Neural cell (in vitro differentiated cells): ENCODE results near the gene STARD4. TPM values are rescaled to one million over a fixed set of nuclear protein-coding genes. Genes with fewer than 3 reads are reported as not detected.

Experiments
- H2AFZ ChIP-seq: fragments of 200-600, 300-800 bp; sonication (generic), shearing (Covaris generic); 2 replicates; pipeline ENCODE4 v1.6.0; 2014; ENCODE audit warnings: low read depth, mild to moderate bottlenecking, antibody characterized with exemption, low read length, moderate library complexity
- H3F3A ChIP-seq: fragments of 200-600 bp; shearing (Covaris generic); 2 replicates; pipeline ENCODE4 v1.6.1; 2016; ENCODE audit warnings: mild to moderate bottlenecking, moderate library complexity, mixed read lengths, antibody characterized with exemption, low read length; ENCODE audit not compliant: insufficient read depth, poor library complexity, severe bottlenecking
- H3K27ac ChIP-seq: fragments of 200-600, 300-800 bp; sonication (generic), shearing (Covaris generic); 2 replicates; pipeline ENCODE4 v1.5.1; 2014; ENCODE audit warnings: mild to moderate bottlenecking, low read length, moderate library complexity
- H3K27me3 ChIP-seq: fragments of 300-800, 200-600 bp; sonication (generic), shearing (Covaris generic); 2 replicates; pipeline ENCODE4 v1.6.0; 2014; ENCODE audit warnings: mild to moderate bottlenecking, low read depth, low read length, moderate library complexity; ENCODE audit not compliant: insufficient read depth
- H3K36me3 ChIP-seq: fragments of 300-800, 200-600 bp; sonication (generic), shearing (Covaris generic); 2 replicates; pipeline ENCODE4 v1.5.1; 2014; ENCODE audit warnings: mild to moderate bottlenecking, antibody characterized with exemption, low read length, moderate library complexity; ENCODE audit not compliant: insufficient read depth
- H3K4me2 ChIP-seq: fragments of 300-800, 200-600 bp; sonication (generic), shearing (Covaris generic); 2 replicates; pipeline ENCODE4 v1.6.0; 2014; ENCODE audit warnings: mild to moderate bottlenecking, low read length
- H3K4me3 ChIP-seq: fragments of 300-800, 200-600 bp; sonication (generic), shearing (Covaris generic); 2 replicates; pipeline ENCODE4 v1.5.1; 2014; ENCODE audit warnings: mild to moderate bottlenecking, low read length, moderate library complexity
- H3K79me2 ChIP-seq: fragments of 200-600 bp; shearing (Covaris generic); replicated peaks from 2 replicates; pipeline ENCODE4 v1.6.0; 2014; ENCODE audit warnings: mild to moderate bottlenecking, low read length, moderate library complexity; ENCODE audit not compliant: insufficient read depth
- H3K9ac ChIP-seq: fragments of 300-800, 200-600 bp; sonication (generic), shearing (Covaris generic); 2 replicates; pipeline ENCODE4 v1.6.1; 2016; ENCODE audit warnings: mild to moderate bottlenecking, low read length, mixed read lengths
- H3K9me2 ChIP-seq: fragments of 200-600 bp; shearing (Covaris generic); 2 replicates; pipeline ENCODE4 v1.6.1; 2016; ENCODE audit warnings: mild to moderate bottlenecking, low read length, mixed read lengths; ENCODE audit not compliant: insufficient read depth
- H3K9me3 ChIP-seq: fragments of 200-600, 300-800 bp; sonication (generic), shearing (Covaris generic); 2 replicates; pipeline ENCODE4 v1.6.1; 2016; ENCODE audit warnings: mild to moderate bottlenecking, mixed run types, low read length, moderate library complexity, mixed read lengths
- H4K20me1 ChIP-seq: fragments of 200-600 bp; shearing (Covaris generic); 2 replicates; pipeline ENCODE4 v1.6.1; 2016; ENCODE audit warnings: mild to moderate bottlenecking, mixed run types; ENCODE audit not compliant: insufficient read depth
- EP300 ChIP-seq: fragments of 450-650 bp; conservative IDR thresholded peaks from 2 replicates; pipeline ENCODE4 v1.6.1; 2014; ENCODE audit warnings: antibody characterized with exemption, mild to moderate bottlenecking, moderate library complexity; ENCODE audit not compliant: poor library complexity, severe bottlenecking
- EZH2 ChIP-seq: fragments of 200-600, 300-800 bp; shearing (Covaris generic), sonication (generic); IDR thresholded peaks from 2 replicates; pipeline ENCODE4 v1.6.1; 2014; ENCODE audit warnings: antibody characterized with exemption, low read length, borderline replicate concordance, mild to moderate bottlenecking; ENCODE audit not compliant: insufficient read depth, poor library complexity, severe bottlenecking
- MXI1 ChIP-seq: fragments of 450-650 bp; conservative IDR thresholded peaks from 2 replicates; pipeline ENCODE4 v1.6.1; 2014; ENCODE audit warnings: antibody characterized with exemption, mild to moderate bottlenecking; ENCODE audit not compliant: poor library complexity, severe bottlenecking
- POLR2AphosphoS5 ChIP-seq: IDR thresholded peaks from 2 replicates; pipeline ENCODE4 v1.6.1; 2012
- RAD21 ChIP-seq: fragments of 450-650 bp; conservative IDR thresholded peaks from 2 replicates; pipeline ENCODE4 v1.6.1; 2014; ENCODE audit warnings: antibody characterized with exemption, mild to moderate bottlenecking, moderate library complexity
- SMC3 ChIP-seq: fragments of 450-650 bp; conservative IDR thresholded peaks from 2 replicates; pipeline ENCODE4 v1.6.1; 2014; ENCODE audit warnings: antibody characterized with exemption, mild to moderate bottlenecking, moderate library complexity; ENCODE audit not compliant: poor library complexity
- TAF1 ChIP-seq: IDR thresholded peaks from 2 replicates; pipeline ENCODE4 v1.6.1; 2012; ENCODE audit warnings: low read depth
- polyA plus RNA-seq: library from polyadenylated mRNA; depleted of rRNA; stranded (reverse); fragments of >200 nt; gene quantifications from 2 replicates; pipeline ENCODE4 v1.2.3, GENCODE V29; 2014
- TF ChIP-seq, protein P1 (sequence below): IDR thresholded peaks from 2 replicates; pipeline ENCODE4 v1.6.1; 2012; ENCODE audit warnings: borderline replicate concordance
- TF ChIP-seq, protein P2 (sequence below): fragments of 450-650 bp; IDR thresholded peaks from 2 replicates; pipeline ENCODE4 v1.5.1; 2014; ENCODE audit warnings: antibody characterized with exemption, mild to moderate bottlenecking, moderate library complexity; ENCODE audit not compliant: poor library complexity, severe bottlenecking

Gene STARD4
- polyA plus RNA-seq, 1 donor from 2014 or later = 62.6 TPM

DNA sequence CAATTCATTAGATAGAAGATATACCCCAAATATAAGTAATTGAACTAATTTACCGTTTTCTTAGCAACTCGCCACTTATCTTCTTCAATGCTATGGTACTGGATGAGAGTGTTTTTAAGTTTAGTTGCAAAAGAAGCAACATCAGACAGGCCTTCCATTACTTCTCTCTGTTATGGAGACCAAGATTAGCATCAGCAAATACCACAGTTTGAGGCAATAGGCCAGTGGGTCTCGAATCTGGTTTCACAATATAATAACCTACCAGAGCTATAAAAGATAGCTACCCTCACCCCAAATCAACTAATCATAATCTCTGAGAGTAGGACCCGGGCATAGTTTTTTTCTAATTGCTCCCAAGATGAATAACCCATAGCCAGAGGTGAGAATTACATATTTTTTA, 5.1 kb downstream of the STARD4 start:
- no peaks in the 10 kb centered on the region for H3K27me3 ChIP-seq
- no peak overlapping the region for H3K4me2 ChIP-seq
- H3K9me3 ChIP-seq = no peaks in the 10 kb centered on the region
- H3F3A ChIP-seq = no peaks in the 10 kb centered on the region
- H2AFZ ChIP-seq = no peak overlapping the region
- H3K27ac ChIP-seq = no peak overlapping the region
- TF ChIP-seq RAD21 (no peak), SMC3 (no peak), EZH2 (no peak), MXI1 (no peak), EP300 (no peak), TAF1 (no peak), POLR2AphosphoS5 (no peak)
- TF ChIP-seq, protein P1, sequence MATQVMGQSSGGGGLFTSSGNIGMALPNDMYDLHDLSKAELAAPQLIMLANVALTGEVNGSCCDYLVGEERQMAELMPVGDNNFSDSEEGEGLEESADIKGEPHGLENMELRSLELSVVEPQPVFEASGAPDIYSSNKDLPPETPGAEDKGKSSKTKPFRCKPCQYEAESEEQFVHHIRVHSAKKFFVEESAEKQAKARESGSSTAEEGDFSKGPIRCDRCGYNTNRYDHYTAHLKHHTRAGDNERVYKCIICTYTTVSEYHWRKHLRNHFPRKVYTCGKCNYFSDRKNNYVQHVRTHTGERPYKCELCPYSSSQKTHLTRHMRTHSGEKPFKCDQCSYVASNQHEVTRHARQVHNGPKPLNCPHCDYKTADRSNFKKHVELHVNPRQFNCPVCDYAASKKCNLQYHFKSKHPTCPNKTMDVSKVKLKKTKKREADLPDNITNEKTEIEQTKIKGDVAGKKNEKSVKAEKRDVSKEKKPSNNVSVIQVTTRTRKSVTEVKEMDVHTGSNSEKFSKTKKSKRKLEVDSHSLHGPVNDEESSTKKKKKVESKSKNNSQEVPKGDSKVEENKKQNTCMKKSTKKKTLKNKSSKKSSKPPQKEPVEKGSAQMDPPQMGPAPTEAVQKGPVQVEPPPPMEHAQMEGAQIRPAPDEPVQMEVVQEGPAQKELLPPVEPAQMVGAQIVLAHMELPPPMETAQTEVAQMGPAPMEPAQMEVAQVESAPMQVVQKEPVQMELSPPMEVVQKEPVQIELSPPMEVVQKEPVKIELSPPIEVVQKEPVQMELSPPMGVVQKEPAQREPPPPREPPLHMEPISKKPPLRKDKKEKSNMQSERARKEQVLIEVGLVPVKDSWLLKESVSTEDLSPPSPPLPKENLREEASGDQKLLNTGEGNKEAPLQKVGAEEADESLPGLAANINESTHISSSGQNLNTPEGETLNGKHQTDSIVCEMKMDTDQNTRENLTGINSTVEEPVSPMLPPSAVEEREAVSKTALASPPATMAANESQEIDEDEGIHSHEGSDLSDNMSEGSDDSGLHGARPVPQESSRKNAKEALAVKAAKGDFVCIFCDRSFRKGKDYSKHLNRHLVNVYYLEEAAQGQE = no peak
- TF ChIP-seq, protein P2, sequence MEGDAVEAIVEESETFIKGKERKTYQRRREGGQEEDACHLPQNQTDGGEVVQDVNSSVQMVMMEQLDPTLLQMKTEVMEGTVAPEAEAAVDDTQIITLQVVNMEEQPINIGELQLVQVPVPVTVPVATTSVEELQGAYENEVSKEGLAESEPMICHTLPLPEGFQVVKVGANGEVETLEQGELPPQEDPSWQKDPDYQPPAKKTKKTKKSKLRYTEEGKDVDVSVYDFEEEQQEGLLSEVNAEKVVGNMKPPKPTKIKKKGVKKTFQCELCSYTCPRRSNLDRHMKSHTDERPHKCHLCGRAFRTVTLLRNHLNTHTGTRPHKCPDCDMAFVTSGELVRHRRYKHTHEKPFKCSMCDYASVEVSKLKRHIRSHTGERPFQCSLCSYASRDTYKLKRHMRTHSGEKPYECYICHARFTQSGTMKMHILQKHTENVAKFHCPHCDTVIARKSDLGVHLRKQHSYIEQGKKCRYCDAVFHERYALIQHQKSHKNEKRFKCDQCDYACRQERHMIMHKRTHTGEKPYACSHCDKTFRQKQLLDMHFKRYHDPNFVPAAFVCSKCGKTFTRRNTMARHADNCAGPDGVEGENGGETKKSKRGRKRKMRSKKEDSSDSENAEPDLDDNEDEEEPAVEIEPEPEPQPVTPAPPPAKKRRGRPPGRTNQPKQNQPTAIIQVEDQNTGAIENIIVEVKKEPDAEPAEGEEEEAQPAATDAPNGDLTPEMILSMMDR = no peak
- H4K20me1 ChIP-seq = no peaks in the 10 kb centered on the region
- no peaks in the 10 kb centered on the region for H3K9me2 ChIP-seq
- no peak overlapping the region for H3K9ac ChIP-seq
- H3K4me3 ChIP-seq = no peak overlapping the region
- H3K36me3 ChIP-seq = no peaks in the 10 kb centered on the region
- H3K79me2 ChIP-seq = peaks cover 70% of the 10 kb centered on the region

DNA sequence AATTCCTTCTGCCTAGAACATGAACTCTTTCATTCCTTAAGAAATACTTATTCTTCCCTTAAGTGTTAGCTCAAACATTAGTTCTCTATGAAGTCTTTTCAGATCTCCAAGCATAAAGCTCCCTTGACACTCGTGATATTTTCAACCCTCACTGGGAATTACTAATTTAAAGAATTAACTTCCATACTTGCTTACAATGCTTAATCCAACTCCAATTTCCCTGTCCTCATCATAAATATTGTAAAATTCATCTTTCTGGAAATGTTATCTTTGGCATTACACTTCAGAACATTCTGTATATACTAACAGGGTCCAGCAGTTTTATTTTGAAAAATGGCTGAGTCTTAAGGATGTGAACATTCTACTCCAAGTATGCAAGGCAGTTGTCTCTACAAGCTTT, 7.2 kb downstream of the STARD4 start:
- H3F3A ChIP-seq = no peaks in the 10 kb centered on the region
- no peaks in the 10 kb centered on the region for H3K27me3 ChIP-seq
- H4K20me1 ChIP-seq = no peaks in the 10 kb centered on the region
- no peak overlapping the region for H3K4me2 ChIP-seq
- no peak overlapping the region for H3K9ac ChIP-seq
- no peaks in the 10 kb centered on the region for H3K9me3 ChIP-seq
- peaks cover 51% of the 10 kb centered on the region for H3K79me2 ChIP-seq
- no peaks in the 10 kb centered on the region for H3K36me3 ChIP-seq
- no peak overlapping the region for H2AFZ ChIP-seq
- no peaks in the 10 kb centered on the region for H3K9me2 ChIP-seq
- H3K4me3 ChIP-seq = no peak overlapping the region
- H3K27ac ChIP-seq = no peak overlapping the region
- TF ChIP-seq, protein P1 = no peak
- TF ChIP-seq POLR2AphosphoS5 = no peak
- no peak for TF ChIP-seq SMC3
- no peak for TF ChIP-seq TAF1
- TF ChIP-seq EP300 = no peak
- TF ChIP-seq, protein P2 = no peak
- TF ChIP-seq EZH2 = no peak
- TF ChIP-seq RAD21 = no peak
- no peak for TF ChIP-seq MXI1
